Fibroblast of mammary gland (primary cell): ENCODE data around the gene NPDC1.

Experiments used
- DNase-seq: peaks from one replicate; pipeline ENCODE4 v3.0.0-alpha.2; 2010; ENCODE audit warnings: low read depth
- H3K4me3 ChIP-seq: 2 replicates; pipeline ENCODE4 v1.5.1; 2011; ENCODE audit warnings: low read depth, mild to moderate bottlenecking, low read length, moderate library complexity; ENCODE audit not compliant: control insufficient read depth
- CTCF ChIP-seq: conservative IDR thresholded peaks from 2 replicates; pipeline ENCODE4 v1.5.1; 2011; ENCODE audit warnings: low read depth, low read length, inconsistent platforms; ENCODE audit not compliant: control insufficient read depth, insufficient read depth

Gene NPDC1

GRCh38 chr9:136995772-136996311 is 50.1 kb downstream of the NPDC1 start:
- TF ChIP-seq CTCF, result no peak
- no peak overlapping the region for H3K4me3 ChIP-seq
- DNase-seq, result peak; percentile 17

GRCh38 chr9:136995362-136995761 is 50.6 kb downstream of the NPDC1 start:
- DNase-seq, result no peak
- H3K4me3 ChIP-seq, result no peak overlapping the region
- TF ChIP-seq CTCF, result no peak

DNA sequence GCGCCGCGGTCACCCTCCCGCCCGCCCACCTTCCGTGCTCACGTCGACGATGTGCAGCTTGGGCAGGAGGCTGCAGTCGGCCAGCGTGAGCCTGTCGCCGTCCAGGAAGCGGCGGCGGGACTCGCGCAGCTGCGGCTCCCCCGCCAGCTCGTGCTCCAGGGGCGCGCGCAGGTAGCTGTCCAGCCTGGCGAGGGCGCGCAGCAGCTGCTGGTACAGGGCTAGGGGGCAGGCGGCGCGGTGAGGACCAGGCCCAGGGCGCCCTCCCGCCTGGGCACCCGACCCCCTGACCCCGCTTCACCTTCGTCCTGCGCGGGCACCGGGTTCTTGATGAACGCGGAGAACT is 51.1 kb downstream of the NPDC1 start:
- no peak overlapping the region for H3K4me3 ChIP-seq
- no peak for DNase-seq
- no peak for TF ChIP-seq CTCF

DNA sequence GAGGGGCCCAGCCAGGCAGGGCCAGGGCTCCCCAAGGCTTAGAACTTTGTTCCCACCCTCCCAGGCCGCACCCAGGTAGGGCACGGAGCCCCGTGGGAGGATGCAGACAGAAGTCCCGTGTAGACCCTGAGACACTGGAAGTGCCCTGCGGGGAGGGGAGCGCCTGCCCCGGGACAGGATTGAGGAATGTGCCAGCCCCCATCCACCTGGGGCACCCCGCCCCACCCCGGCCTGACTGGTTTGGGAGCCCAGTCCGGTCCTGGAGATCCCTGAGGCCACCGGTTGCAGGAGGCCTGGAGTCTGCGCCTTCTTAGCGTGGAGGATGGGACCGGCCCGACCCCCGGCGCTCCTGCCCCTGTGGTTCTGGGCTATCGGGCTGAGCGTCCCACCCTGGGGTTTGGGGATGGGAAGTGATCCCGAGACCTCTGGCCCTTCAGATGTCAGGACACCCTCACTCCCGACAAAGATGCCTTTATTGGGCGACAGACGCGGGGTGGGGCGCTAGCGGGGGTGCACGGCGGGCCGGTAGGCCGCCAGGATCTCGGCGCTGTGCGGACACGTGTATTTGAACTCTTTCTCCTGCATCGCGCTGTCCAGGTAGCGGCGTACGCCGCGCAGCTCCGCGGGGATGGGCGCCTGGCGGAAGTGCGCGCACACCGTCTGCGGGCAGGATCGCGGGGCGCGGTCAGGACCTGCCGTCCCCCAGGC is 51.6 kb downstream of the NPDC1 start:
- DNase-seq, result no peak
- H3K4me3 ChIP-seq, result no peak overlapping the region
- TF ChIP-seq CTCF, result no peak

GRCh38 chr9:136992819-136993369 is 53.1 kb downstream of the NPDC1 start:
- DNase-seq, result no peak
- no peak for TF ChIP-seq CTCF
- peak overlapping the region; percentile 64 for H3K4me3 ChIP-seq

DNA sequence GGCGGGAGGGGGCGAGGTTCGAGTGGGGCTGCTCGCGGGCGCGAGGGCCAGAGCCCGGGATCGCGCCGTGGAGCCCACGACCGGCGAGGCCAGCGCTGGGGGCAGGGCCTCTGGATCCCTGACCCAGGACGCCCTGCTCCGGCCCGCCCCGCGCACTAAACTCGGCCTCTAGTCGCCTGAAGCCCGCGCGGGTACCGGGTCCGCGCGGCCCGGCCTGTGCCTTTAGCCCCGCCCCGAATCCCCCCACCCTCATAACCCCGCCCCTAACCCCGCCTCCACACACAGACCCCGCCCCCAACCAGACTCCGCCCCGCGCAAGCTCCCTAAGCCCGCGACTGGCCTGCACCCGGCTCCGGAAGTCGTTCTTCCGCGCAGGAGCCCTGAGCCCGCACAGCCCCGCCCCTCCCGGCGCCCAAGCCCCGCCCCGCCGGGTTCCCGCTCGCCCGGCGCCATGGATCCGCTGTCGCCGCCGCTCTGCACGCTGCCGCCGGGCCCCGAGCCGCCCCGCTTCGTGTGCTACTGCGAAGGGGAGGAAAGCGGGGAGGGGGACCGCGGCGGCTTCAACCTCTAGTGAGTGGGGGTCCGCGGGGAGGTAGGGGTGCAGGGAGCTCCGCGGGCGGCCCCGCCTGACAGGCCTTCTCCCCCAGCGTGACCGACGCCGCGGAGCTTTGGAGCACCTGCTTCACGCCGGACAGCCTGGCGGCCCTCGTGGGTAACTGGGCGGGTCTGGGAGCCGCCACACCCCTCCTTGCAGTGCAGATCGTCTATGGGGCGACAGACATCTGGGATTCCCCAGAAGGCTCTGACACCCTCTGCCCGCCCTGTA is 53.8 kb downstream of the NPDC1 start, which contains the start of gene PAXX:
PAXX (plus strand) TSS at position 430 of the 826 bp plus-strand sequence; CDS start at position 452, 22 bp downstream.
- no peak for TF ChIP-seq CTCF
- DNase-seq, result peak; percentile 84

More for the DNA sequence above, 53.8 kb downstream of the NPDC1 start, which contains the start of gene PAXX:
- peak within 1 kb of the TSS; percentile 64 for H3K4me3 ChIP-seq
